KOPT-K1 (cell line): ENCODE results near the gene APP.

Experiments used
- H3K27ac ChIP-seq: fragments of 200-600 bp; sonication (generic); 2 replicates; pipeline ENCODE4 v1.5.1; 2016; ENCODE audit warnings: antibody characterized with exemption, mild to moderate bottlenecking, low read depth, low read length; ENCODE audit not compliant: poor library complexity, severe bottlenecking
- H3K36me3 ChIP-seq: fragments of 200-600 bp; sonication (generic); 2 replicates; pipeline ENCODE4 v1.5.1; 2017; ENCODE audit warnings: antibody characterized with exemption, mild to moderate bottlenecking, low read length, moderate library complexity; ENCODE audit not compliant: insufficient read depth
- H3K9me3 ChIP-seq: fragments of 200-600 bp; sonication (generic); 2 replicates; pipeline ENCODE4 v1.5.1; 2017; ENCODE audit warnings: antibody characterized with exemption, low read length, mild to moderate bottlenecking; ENCODE audit not compliant: insufficient read depth, poor library complexity, severe bottlenecking

Gene APP

DNA sequence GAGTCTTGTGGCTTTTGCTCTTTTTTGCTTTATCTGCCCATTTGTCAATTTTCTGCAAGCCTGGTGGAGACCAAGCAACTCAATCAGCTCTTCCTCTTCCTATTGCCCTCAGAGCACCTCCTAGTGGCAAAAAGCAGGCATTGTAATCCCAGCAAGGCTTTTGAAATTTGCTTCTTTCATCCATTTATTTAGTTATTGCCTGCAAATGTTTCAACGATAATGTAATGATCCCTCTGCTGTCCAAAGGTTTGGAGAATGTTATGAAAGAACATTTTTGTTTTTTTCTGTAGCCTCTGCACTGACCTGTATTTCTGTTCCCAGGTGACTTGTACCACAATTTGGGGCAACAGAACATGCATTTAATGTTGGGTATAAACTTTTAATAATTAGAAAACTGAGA, 308.0 kb downstream of the APP start:
- H3K27ac ChIP-seq: no peak overlapping the region
- H3K36me3 ChIP-seq: no peaks in the 10 kb centered on the region
- H3K9me3 ChIP-seq: no peaks in the 10 kb centered on the region

GRCh38 chr21:25862112-25862511, 308.5 kb downstream of the APP start:
- Histone ChIP-seq H3K27ac (no peak overlapping the region), H3K36me3 (no peaks in the 10 kb centered on the region), H3K9me3 (no peaks in the 10 kb centered on the region)

DNA sequence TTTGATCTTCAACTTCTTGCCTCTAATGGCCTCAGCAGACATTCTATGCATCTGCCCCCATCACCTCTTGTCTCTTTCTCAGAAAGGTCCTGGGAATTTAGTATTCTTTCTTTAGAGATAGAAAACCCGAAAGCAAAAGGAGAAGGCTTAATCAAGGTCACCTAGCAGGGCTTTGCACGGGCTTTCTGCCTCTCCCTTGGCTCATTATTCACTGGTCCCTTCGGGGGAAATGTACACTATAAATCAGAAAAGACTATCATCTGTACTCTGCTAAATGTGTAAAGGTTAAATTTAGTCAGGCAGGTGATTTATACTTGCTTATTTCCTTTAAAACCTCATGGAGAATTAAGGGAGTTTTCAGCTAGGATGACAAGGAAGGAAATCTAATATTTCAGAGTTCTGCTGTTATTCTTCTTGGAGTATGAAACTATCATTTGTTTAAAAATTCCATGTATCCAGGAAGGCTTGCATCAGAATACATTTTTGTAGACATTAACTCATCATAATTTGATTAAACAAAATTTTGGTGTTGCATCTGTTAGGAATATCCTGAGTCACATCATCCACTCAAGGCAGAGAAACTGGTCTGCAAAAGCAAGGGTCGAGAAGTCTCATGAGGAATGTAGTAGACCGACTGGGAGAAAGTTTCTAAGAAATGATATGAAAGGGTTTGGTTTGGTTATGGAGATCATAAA, 311.2 kb downstream of the APP start:
- H3K9me3 ChIP-seq: no peaks in the 10 kb centered on the region
- H3K36me3 ChIP-seq: no peaks in the 10 kb centered on the region
- no peak overlapping the region for H3K27ac ChIP-seq

DNA sequence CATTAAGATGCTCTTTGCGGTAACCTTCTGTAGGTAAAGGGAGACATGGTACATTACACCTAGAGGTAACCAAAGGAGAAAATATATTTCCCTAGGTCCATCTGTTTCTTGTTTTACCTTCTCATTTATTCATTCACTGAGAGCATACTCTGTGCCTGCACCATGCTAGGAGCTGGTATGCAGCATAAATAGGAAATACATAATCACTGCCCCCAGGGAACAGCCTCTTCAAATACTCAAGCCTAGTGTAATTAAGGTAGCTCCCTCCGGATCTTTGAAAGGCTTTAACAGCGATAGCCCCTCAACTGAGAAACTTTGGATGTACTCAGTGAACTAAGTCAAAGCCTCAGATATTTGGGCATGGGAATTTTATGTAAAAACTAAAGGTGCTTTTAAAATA, 312.2 kb downstream of the APP start:
- H3K9me3 ChIP-seq: no peaks in the 10 kb centered on the region

DNA sequence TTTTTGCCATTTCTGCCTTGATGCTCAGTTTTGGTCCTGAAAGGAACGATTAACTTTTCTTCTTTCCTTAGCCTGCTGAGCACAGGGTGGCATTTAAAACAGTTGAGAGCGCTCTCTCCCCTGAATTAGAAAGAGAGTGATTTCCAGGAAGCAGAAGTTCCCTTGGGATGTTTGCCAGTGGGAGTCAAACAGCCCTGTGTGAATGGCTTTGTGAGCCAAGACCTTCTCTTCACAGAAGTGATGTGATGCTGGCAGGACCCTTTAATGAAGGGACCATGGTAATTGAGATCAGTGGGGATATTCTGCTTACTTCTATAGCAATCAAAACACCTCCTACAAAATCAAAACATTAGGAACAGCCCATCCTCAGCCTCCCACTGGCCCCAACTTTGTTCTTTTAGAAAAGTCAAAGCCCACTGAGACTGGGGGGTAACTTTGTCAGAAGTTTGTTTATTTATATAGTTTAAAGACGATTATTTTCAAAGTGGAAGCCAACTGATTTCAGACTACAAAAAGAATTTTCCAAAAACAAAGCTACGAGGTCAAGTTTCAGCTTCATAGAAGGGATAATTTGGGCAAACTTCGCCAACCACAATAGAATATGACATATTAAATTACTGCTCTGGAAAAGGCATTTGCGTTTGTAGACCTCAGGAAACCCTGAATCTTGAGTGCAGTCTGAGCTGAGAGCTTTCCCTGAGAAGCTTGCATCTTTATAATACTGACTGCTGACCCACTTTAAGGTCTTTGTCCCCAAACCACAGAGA, 313.1 kb downstream of the APP start:
- Histone ChIP-seq H3K9me3 (no peaks in the 10 kb centered on the region), H3K36me3 (no peaks in the 10 kb centered on the region), H3K27ac (no peak overlapping the region)

More for the DNA sequence above, 312.2 kb downstream of the APP start:
- H3K27ac ChIP-seq: no peak overlapping the region
- H3K36me3 ChIP-seq: no peaks in the 10 kb centered on the region

GRCh38 chr21:25855576-25855975, 315.0 kb downstream of the APP start:
- Histone ChIP-seq H3K36me3 (no peaks in the 10 kb centered on the region), H3K9me3 (no peaks in the 10 kb centered on the region), H3K27ac (no peak overlapping the region)

DNA sequence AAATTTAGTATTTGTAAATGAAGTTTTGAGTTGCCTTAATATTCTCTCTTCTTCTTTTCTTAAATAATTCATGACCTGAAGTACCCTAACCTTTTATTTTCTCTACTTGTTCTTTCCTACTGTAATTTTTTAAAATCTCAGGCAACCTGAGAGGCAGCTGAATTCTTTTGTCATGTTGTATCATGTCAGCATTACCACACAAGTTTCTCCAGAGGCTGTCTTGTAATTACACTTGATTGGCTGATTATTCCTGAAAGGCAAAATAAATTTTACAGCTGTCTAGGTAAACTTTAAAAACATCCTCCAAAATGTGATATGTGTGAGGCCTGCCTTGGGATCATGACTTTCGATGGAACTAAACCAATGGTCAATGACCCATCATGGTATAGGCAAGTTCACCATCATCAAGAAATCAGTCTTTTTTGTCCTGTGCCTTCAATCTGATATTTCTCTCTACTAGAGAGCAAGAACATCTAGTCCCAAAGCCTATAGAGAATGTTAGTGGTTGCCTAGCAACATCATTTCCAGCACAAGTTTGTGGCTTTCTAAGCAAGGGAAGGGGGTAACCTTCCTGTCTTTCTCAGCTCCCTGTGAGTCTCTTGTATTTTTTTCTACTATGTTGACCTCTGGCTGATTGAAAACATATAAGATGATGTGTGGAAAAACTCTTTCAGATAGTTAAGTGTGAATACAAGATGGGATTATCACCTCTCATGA, 320.3 kb downstream of the APP start:
- Histone ChIP-seq H3K36me3 (no peaks in the 10 kb centered on the region), H3K27ac (no peak overlapping the region), H3K9me3 (peaks cover 24% of the 10 kb centered on the region)

DNA sequence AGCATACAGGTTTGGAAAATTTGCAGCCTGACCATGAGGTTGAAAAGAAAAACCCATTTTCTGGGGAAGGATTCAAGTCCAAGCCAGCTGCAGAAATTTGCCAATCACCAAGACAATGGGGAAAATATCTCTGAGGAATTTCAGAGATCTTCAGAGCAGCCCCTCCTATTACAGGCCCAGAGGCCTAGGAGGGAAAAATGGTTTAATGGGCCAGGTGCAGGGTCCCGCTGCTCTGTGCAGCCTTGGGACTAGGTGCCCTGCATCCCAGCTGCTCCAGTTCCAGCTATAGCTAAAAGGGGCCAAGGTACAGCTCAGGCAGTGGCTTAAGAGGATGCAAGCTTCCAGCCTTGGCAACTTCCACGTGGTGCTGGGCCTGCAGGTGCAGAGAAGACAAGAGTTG, 322.3 kb downstream of the APP start:
- H3K36me3 ChIP-seq: no peaks in the 10 kb centered on the region
- no peak overlapping the region for H3K27ac ChIP-seq

GRCh38 chr21:25845729-25846256, 324.8 kb downstream of the APP start:
- Histone ChIP-seq H3K36me3 (no peaks in the 10 kb centered on the region), H3K27ac (no peak overlapping the region)

More for the DNA sequence above, 322.3 kb downstream of the APP start:
- H3K9me3 ChIP-seq: peaks cover 24% of the 10 kb centered on the region

DNA sequence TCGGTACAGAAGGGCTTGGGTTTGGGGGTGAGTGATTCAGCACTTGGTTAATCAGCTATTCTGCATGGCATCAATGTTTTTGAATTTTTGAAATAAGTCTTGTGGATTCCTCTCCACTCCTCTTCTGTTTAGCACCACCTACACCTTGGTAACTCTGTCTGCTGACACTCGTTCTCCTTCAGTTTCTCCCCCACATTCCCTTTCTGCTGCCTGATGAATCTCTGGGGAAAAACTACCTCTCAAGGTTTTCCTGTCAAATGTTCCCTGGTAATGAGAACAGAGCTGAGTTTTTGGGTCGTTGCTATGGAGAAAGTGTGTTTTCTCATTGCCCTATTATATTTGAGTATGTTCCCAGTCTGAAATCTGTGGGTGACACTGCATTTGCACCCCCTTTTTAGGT, 327.6 kb downstream of the APP start:
- Histone ChIP-seq H3K27ac (no peak overlapping the region), H3K36me3 (no peaks in the 10 kb centered on the region), H3K9me3 (peaks cover 29% of the 10 kb centered on the region)

More at GRCh38 chr21:25845729-25846256, 324.8 kb downstream of the APP start:
- peaks cover 24% of the 10 kb centered on the region for H3K9me3 ChIP-seq

- Histone ChIP-seq H3K9me3 (peaks cover 25% of the 10 kb centered on the region), H3K27ac (no peak overlapping the region), H3K36me3 (no peaks in the 10 kb centered on the region)
Measured at GRCh38 chr21:25838809-25839208, 331.8 kb downstream of the APP start.

DNA sequence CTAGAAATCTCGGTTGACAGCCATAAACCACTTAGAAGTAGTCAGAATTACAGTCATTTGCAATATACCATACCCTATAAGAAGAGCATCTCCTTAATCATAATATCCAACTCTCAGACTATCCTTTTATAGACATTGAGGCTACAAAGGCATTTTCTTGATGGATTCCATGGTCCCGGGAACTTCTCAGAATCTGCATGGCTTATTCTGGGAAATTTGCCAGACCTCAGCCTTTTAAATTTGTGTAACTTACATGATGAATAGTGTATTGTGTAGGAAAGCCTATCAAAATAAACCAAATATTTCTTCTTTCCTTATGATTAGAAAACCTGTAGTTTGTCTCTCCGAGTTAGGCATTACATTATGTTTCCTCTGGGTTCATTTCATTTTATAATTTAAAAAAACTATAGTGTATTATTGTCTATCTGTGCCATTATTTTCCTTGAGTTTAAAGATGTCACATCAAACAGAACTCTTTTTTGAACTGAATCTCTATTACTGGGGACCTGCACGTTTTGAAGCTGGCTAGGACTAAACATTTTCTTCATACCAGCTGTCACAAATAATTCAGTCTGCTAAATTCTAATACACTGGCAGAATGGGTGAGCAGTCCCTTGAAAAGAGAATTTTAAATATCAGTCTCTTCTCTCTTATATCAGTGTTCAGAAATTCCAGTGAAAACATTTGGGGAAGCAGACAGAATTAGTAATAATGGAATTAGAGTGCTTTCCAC, 332.9 kb downstream of the APP start:
- Histone ChIP-seq H3K36me3 (no peaks in the 10 kb centered on the region), H3K27ac (no peak overlapping the region), H3K9me3 (peaks cover 36% of the 10 kb centered on the region)

GRCh38 chr21:25836396-25836795, 334.2 kb downstream of the APP start:
- no peaks in the 10 kb centered on the region for H3K36me3 ChIP-seq
- no peak overlapping the region for H3K27ac ChIP-seq
- H3K9me3 ChIP-seq: peaks cover 40% of the 10 kb centered on the region

- H3K27ac ChIP-seq: no peak overlapping the region
Measured at GRCh38 chr21:25834381-25834780, 336.2 kb downstream of the APP start.

More at GRCh38 chr21:25834381-25834780, 336.2 kb downstream of the APP start:
- Histone ChIP-seq H3K36me3 (no peaks in the 10 kb centered on the region), H3K9me3 (peaks cover 35% of the 10 kb centered on the region)
